HepG2 (cell line): Measurements from ENCODE around the gene OPALIN. TPM values are rescaled to one million over a fixed set of nuclear protein-coding genes. Genes with fewer than 3 reads are reported as not detected.

ENCODE experiments used
- CEBPB ChIP-seq: IDR thresholded peaks from 2 replicates; pipeline ENCODE4 v1.6.1; 2011; ENCODE audit warnings: low read depth, low read length, improper control_type of control experiment, borderline replicate concordance
- MTA1 ChIP-seq: sonication (generic); formaldehyde crosslinking; IDR thresholded peaks from 2 replicates; pipeline ENCODE4 v1.4.0; 2020; ENCODE audit warnings: missing genetic modification reagents, mild to moderate bottlenecking, borderline replicate concordance
- TERF1 ChIP-seq: sonication (generic); formaldehyde crosslinking; IDR thresholded peaks from 2 replicates; pipeline ENCODE4 v1.8.0; 2022; ENCODE audit warnings: mild to moderate bottlenecking, missing genetic modification reagents, moderate library complexity
- ZBED4 ChIP-seq: sonication (generic); formaldehyde crosslinking; IDR thresholded peaks from 2 replicates; pipeline ENCODE4 v1.4.0; 2020; ENCODE audit warnings: missing genetic modification reagents, borderline replicate concordance
- ZNF512 ChIP-seq: sonication (generic); formaldehyde crosslinking; IDR thresholded peaks from 2 replicates; pipeline ENCODE4 v1.4.0; 2020; ENCODE audit warnings: mild to moderate bottlenecking, missing genetic modification reagents
- ZNF691 ChIP-seq: sonication (generic); formaldehyde crosslinking; IDR thresholded peaks from 2 replicates; pipeline ENCODE4 v1.4.0; 2020; ENCODE audit warnings: missing genetic modification reagents, low read depth, mild to moderate bottlenecking, borderline replicate concordance
- polyA plus RNA-seq, 8 experiments: library from polyadenylated mRNA; depleted of rRNA in 3 of 8; stranded (reverse) in 7 of 8; unstranded in 1 of 8; fragments of >200 nt; fragmentation: Illumina TruSeq in 4 of 8; extraction: Trizol in 4 of 8; gene quantifications; 2 replicates each; pipeline versions ENCODE4 v1.2.1 to v1.2.3, GENCODE V29; 2011 to 2016; ENCODE audit warnings: low read depth in 4 of 8, missing spikeins in 1 of 8, mixed read lengths in 1 of 8; ENCODE audit not compliant: insufficient read depth in 1 of 8
- total RNA-seq, 5 experiments: library from RNA; depleted of rRNA; stranded (reverse); fragments of >200 nt; fragmentation: Illumina TruSeq; extraction: Trizol; gene quantifications; 2 replicates each; pipeline ENCODE4 v1.2.3, GENCODE V29; 2016; ENCODE audit warnings: low read depth in 1 of 5

OPALIN gene
- total and polyA plus RNA-seq, 2 of the 13 experiments (the other 11 are each of a cell fraction or from before 2014, with no cell fraction given), result not detected

- TF ChIP-seq ZNF691 (CRISPR knock-in tag) (no peak), MTA1 (CRISPR knock-in tag) (no peak), ZBED4 (CRISPR knock-in tag) (no peak), ZNF512 (CRISPR knock-in tag) (no peak), TERF1 (no peak), CEBPB (no peak)
Observed at GRCh38 chr10:96325719-96326373, 33.0 kb downstream of the OPALIN start (continued).
